Esophagus muscularis mucosa (tissue), 3 donors: Measurements from ENCODE around the gene LY6G5C.

ENCODE experiments used
- CTCF ChIP-seq, 3 experiments: fragments of 200-600 bp in 2 of 3; fragments of 450-650 bp in 1 of 3; sonication (generic) in 2 of 3; IDR thresholded peaks; one replicate each; pipeline ENCODE4 v1.5.1; 2017 to 2019; ENCODE audit warnings: antibody characterized with exemption in 3 of 3, mild to moderate bottlenecking in 2 of 3, moderate library complexity in 1 of 3
- POLR2A ChIP-seq: fragments of 450-650 bp; IDR thresholded peaks from one replicate; pipeline ENCODE4 v1.6.1; 2017; ENCODE audit warnings: antibody characterized with exemption, moderate library complexity, mild to moderate bottlenecking, low read depth

DNA sequence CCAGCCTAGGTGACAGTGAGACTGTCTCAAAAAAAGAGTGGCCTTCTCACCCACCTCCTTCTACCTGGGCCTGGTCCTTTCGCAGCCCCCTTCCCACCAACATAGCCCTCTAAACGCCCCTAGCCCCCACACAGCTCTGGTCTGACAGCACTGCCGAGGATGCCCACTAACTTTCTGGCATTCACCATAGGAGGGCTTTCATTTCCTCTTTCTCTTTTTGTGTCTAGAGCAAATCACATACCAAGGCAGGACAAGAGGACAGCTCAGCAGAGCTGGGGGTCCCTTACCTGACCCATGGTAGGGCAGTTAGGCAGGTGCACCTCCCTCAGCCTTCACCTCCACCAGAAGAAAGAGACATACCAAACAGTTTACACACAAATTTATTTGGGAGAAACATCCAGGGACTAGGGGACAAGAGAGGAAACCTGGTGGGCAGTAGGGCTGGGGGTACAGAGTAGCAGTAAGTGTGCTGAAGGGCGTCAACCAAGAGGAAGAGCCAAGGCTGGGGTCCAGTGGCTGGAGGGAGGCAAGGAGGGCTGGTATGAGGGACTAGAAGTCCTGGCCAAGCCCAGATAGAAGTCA is 4.5 kb downstream of the LY6G5C start:
- TF ChIP-seq CTCF (IDR thresholded peaks at IDR 0.05) (no peak), POLR2A (no peak)
